ENCODE measurements around the gene E2F1. TPM values are rescaled to one million over a fixed set of nuclear protein-coding genes. Genes with fewer than 3 reads are reported as not detected.

Gene E2F1
- total and polyA plus RNA-seq, 4 donors = 4.2 to 10.9 (median 8.5) TPM

- 87 to 88% methylated on average over 5 of the region's 5 CpGs for whole genome bisulfite sequencing, 2 donors
- H3K4me1 ChIP-seq (ENCODE audit: control insufficient read depth in 5 of 5, insufficient read depth in 5 of 5, low read length in 5 of 5) = peaks cover 0 to 17% (median 14%) of the 10 kb centered on the region in 5 donors
Observed at GRCh38 chr20:33681288-33681687, 4.9 kb downstream of the E2F1 start.

GRCh38 chr20:33680686-33681085 lies 5.5 kb downstream of the E2F1 start:
- no peak for ATAC-seq (ENCODE audit: insufficient read depth, low FRiP score)
- H3K9ac ChIP-seq (ENCODE audit: insufficient read depth in 1 of 2, low read length in 2 of 2) = no peak overlapping the region
- H3K4me3 ChIP-seq = no peak overlapping the region
- WGBS, 2 donors = 90 to 96% methylated on average over 2 of the region's 2 CpGs
- TF ChIP-seq CTCF (IDR thresholded peaks at IDR 0.05; ENCODE audit: control extremely low read depth, extremely low read depth) = no peak
- no peaks in the 10 kb centered on the region for H3K9me3 ChIP-seq (ENCODE audit: control insufficient read depth in 4 of 4, insufficient read depth in 3 of 4, low read length in 3 of 4)
- no peak for DNase-seq
- peaks cover 0 to 2% (median 0%) of the 10 kb centered on the region in 4 donors for H3K36me3 ChIP-seq (ENCODE audit: control insufficient read depth in 4 of 4, insufficient read depth in 4 of 4, low read length in 4 of 4)
- peaks cover 0 to 23% (median 16%) of the 10 kb centered on the region in 5 donors for H3K4me1 ChIP-seq (ENCODE audit: control insufficient read depth in 5 of 5, insufficient read depth in 5 of 5, low read length in 5 of 5)
- H3K27ac ChIP-seq (ENCODE audit: low read depth in 1 of 2, low read length in 1 of 2) = no peak overlapping the region
- no peaks in the 10 kb centered on the region for H3K27me3 ChIP-seq (ENCODE audit: control insufficient read depth in 3 of 3, insufficient read depth in 3 of 3, low read length in 2 of 3)

More at GRCh38 chr20:33681288-33681687, 4.9 kb downstream of the E2F1 start:
- ATAC-seq (ENCODE audit: insufficient read depth, low FRiP score) = no peak
- Histone ChIP-seq H3K27ac (ENCODE audit: low read depth in 1 of 2, low read length in 1 of 2) (no peak overlapping the region), H3K27me3 (ENCODE audit: control insufficient read depth in 3 of 3, insufficient read depth in 3 of 3, low read length in 2 of 3) (no peaks in the 10 kb centered on the region), H3K4me3 (no peak overlapping the region), H3K9ac (ENCODE audit: insufficient read depth in 1 of 2, low read length in 2 of 2) (no peak overlapping the region), H3K36me3 (ENCODE audit: control insufficient read depth in 4 of 4, insufficient read depth in 4 of 4, low read length in 4 of 4) (peaks cover 0 to 2% (median 0%) of the 10 kb centered on the region in 4 donors), H3K9me3 (ENCODE audit: control insufficient read depth in 4 of 4, insufficient read depth in 3 of 4, low read length in 3 of 4) (no peaks in the 10 kb centered on the region)
- DNase-seq = no peak
- no peak for TF ChIP-seq CTCF (IDR thresholded peaks at IDR 0.05; ENCODE audit: control extremely low read depth, extremely low read depth)

- no peak for DNase-seq
- TF ChIP-seq CTCF (IDR thresholded peaks at IDR 0.05; ENCODE audit: control extremely low read depth, extremely low read depth) = no peak
- no peak overlapping the region for H3K4me3 ChIP-seq
Observed at GRCh38 chr20:33679758-33680485, 6.3 kb downstream of the E2F1 start.

More at GRCh38 chr20:33679758-33680485, 6.3 kb downstream of the E2F1 start:
- Histone ChIP-seq H3K9me3 (ENCODE audit: control insufficient read depth in 4 of 4, insufficient read depth in 3 of 4, low read length in 3 of 4) (no peaks in the 10 kb centered on the region), H3K36me3 (ENCODE audit: control insufficient read depth in 4 of 4, insufficient read depth in 4 of 4, low read length in 4 of 4) (peaks cover 0 to 2% (median 0%) of the 10 kb centered on the region in 4 donors), H3K27ac (ENCODE audit: low read depth in 1 of 2, low read length in 1 of 2) (no peak overlapping the region), H3K4me1 (ENCODE audit: control insufficient read depth in 5 of 5, insufficient read depth in 5 of 5, low read length in 5 of 5) (peaks cover 0 to 24% (median 9%) of the 10 kb centered on the region in 5 donors), H3K9ac (ENCODE audit: insufficient read depth in 1 of 2, low read length in 2 of 2) (no peak overlapping the region), H3K27me3 (ENCODE audit: control insufficient read depth in 3 of 3, insufficient read depth in 3 of 3, low read length in 2 of 3) (no peaks in the 10 kb centered on the region)
- 81 to 89% methylated on average over 20 of the region's 20 CpGs for WGBS, 2 donors
- peak; percentile 30 for ATAC-seq (ENCODE audit: insufficient read depth, low FRiP score)

All from lung (tissue), 12 donors.